ENCODE measurements around the gene DIDO1.

DIDO1 gene

GRCh38 chr20:62898970-62899632 is 27.2 kb downstream of the DIDO1 start:
- POLR2A ChIA-PET: interaction anchor here (0.6 to 0.8 kb wide), 2 partner anchors 35 to 38 kb away, joined by 3 read pairs; no protein-coding TSS in a partner anchor

DNA sequence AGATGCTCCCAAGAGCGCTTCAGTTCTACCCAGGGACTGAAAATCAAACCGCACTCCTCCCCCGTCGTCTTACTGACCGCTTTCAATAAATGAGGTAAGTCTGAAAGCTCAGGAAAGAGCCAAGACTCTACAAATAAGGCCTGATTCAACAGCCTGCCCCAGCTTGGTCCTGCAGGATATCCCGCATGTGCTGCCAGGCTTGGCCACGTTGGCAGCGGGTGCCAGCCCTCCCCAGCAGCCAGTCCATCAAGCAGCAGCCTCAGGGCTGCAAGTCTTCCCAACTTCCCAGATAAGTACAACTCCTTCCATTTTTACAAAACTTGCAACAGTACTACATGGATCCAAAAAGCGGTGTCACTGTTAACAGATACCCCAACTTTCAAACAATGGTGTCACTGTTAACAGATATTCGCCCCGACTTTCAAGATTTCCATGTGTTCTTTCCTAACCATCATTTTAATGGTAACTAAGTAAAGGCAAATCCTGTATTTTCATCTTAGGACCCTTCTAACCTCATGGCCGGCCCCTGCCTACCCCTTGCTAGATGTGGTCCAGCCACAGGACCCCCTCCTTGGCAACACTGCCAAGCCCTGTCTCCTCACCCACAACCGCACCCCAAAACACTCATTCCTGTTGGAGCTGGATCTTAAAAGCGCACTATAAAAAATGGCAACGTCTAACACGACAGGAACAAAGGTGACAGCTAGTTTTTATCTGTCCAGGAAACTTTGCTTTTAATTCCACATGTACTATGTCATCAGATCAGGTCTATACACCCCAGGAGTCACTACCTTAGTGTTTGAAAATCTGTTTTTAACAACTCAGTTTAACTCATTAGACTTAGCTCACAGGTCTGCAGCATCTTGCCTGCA is 28.0 kb downstream of the DIDO1 start:
- ChIA-PET POLR2A (interaction anchor here (0.8 kb wide), 1 partner anchor 39 kb away, joined by 3 read pairs; no protein-coding TSS in a partner anchor), CTCF (interaction anchor here (1.4 to 8.9 kb wide), 10 partner anchors 9 to 111 kb away, joined by 3 to 189 read pairs (median 18); partner anchors contain the start of gene GID8)
- no peak for DNase-seq (ENCODE audit: low read depth, low spot score)
- no peak for TF ChIP-seq CTCF (IDR thresholded peaks at IDR 0.05; ENCODE audit: insufficient read depth, low read length, missing control alignments)
- H3K4me3 ChIP-seq (ENCODE audit: low read depth, low read length): no peak overlapping the region

More at GRCh38 chr20:62898970-62899632, 27.2 kb downstream of the DIDO1 start:
- no peak for TF ChIP-seq CTCF (IDR thresholded peaks at IDR 0.05; ENCODE audit: insufficient read depth, low read length, missing control alignments)
- CTCF ChIA-PET: interaction anchor here (0.7 to 8.9 kb wide), 18 partner anchors 10 to 231 kb away, joined by 3 to 189 read pairs (median 4); partner anchors contain the start of genes DIDO1 and GID8
- H3K4me3 ChIP-seq (ENCODE audit: low read depth, low read length): no peak overlapping the region
- no peak for DNase-seq (ENCODE audit: low read depth, low spot score)

DNA sequence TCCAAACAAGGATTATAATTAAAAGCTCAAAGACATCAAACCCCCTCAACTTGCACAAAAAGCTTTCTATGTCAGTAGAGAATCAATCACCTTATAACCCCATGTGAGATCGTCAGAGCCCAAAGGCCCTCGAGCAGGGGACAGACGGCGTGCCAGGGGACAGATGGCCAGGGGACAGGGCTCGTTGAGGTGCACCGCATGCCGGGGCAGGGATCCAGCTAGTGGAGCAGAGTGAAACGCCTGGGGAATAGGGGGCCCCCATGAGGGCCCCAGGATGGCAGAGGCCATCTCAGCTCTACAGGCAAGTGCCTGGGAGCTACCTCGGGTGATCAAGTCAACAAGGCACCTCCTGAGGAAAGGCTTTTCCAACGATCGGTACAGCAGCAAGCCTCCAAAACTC is 28.6 kb downstream of the DIDO1 start:
- H3K4me3 ChIP-seq (ENCODE audit: low read depth, low read length): no peak overlapping the region
- ChIA-PET POLR2A (no interaction called here), CTCF (interaction anchor here (1.4 to 8.9 kb wide), 4 partner anchors 8 to 111 kb away, joined by 7 to 189 read pairs (median 86); no protein-coding TSS in a partner anchor)
- no peak for DNase-seq (ENCODE audit: low read depth, low spot score)
- no peak for TF ChIP-seq CTCF (IDR thresholded peaks at IDR 0.05; ENCODE audit: insufficient read depth, low read length, missing control alignments)

- no peak overlapping the region for H3K4me3 ChIP-seq (ENCODE audit: low read depth, low read length)
- DNase-seq (ENCODE audit: low read depth, low spot score): no peak
- POLR2A ChIA-PET: no interaction called here
- TF ChIP-seq CTCF (IDR thresholded peaks at IDR 0.05; ENCODE audit: insufficient read depth, low read length, missing control alignments): no peak
- CTCF ChIA-PET: interaction anchor here (8.4 to 8.9 kb wide), 2 partner anchors 7 to 20 kb away, joined by 133 to 189 read pairs; no protein-coding TSS in a partner anchor
Measured at GRCh38 chr20:62896526-62896925, 29.8 kb downstream of the DIDO1 start.

DNA sequence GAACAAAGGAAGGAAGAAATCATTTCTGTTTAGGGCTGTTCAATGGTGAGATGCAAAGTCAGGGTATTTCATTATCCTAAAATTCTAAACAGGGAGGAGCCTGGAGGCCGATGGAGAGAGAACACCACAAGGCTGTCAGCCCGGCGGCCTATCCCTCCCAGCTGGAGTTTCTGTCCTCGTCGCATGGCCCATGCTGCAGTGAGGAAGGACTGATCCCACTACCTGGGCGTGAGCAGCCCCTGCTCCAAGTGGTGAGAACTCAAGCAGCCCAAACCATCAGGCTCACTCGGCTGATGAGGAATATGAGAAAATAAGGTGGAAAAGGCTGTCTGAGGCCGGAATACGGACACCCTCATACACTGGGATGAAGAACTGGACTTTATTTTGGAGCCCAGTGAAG is 30.8 kb downstream of the DIDO1 start:
- DNase-seq (ENCODE audit: low read depth, low spot score): no peak
- TF ChIP-seq CTCF (IDR thresholded peaks at IDR 0.05; ENCODE audit: insufficient read depth, low read length, missing control alignments): no peak
- CTCF ChIA-PET: interaction anchor here (1.0 to 12.2 kb wide), 2 partner anchors 5 to 114 kb away, joined by 4 to 133 read pairs; no protein-coding TSS in a partner anchor
- POLR2A ChIA-PET: no interaction called here
- no peak overlapping the region for H3K4me3 ChIP-seq (ENCODE audit: low read depth, low read length)

All from AG04449 (cell line).